NT2/D1 (cell line): ENCODE data around the gene POLR3F.

Experiments used
- SUZ12 ChIP-seq: IDR thresholded peaks from 2 replicates; pipeline ENCODE4 v1.6.1; 2011; ENCODE audit not compliant: insufficient read length, insufficient read depth; ENCODE audit errors: extremely low read depth
- YY1 ChIP-seq: IDR thresholded peaks from 2 replicates; pipeline ENCODE4 v1.6.1; 2011; ENCODE audit not compliant: insufficient read length, insufficient read depth
- ZNF274 ChIP-seq: IDR thresholded peaks from 2 replicates; pipeline ENCODE4 v1.6.1; 2011; ENCODE audit warnings: mild to moderate bottlenecking, low read depth, low read length

DNA sequence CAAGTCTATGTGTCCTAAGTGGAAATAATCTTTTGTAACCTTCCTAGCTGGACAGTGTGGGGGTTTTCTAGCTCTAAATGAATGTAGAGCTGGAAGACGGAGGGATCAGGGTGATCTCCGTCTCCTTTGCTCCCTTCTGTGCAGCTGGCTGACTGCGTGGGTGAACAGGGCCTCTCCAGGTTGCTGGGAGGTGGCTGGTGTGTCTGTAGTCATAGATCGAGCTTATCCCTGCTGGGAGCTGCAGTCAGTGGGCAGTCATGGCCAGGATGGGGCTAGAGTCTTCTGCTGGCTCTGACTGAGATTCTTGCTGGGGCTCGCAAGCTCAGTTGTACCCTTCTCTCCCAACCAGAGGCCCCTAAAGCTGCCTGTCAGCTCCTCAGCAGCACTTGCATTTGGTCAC is 46.9 kb downstream of the POLR3F start:
- TF ChIP-seq SUZ12 = no peak
- no peak for TF ChIP-seq YY1
- no peak for TF ChIP-seq ZNF274
